Smooth muscle cell (in vitro differentiated cells): Measurements from ENCODE around the gene ELL2. TPM values are rescaled to one million over a fixed set of nuclear protein-coding genes. Genes with fewer than 3 reads are reported as not detected.
"Not testable (repeated sequence)": the region's sequence is repeated elsewhere in the genome, so short reads cannot be mapped to it uniquely, and the experiment has no call there.

ENCODE experiments used
- DNase-seq: peaks from one replicate; lab custom pipeline; 2025; ENCODE audit not compliant: unreplicated experiment; lab: John Stamatoyannopoulos, UW
- H2AFZ ChIP-seq: fragments of 200-600 bp; sonication (generic); 2 replicates; pipeline ENCODE4 v1.6.0; 2016; ENCODE audit warnings: antibody characterized with exemption, low read depth, mild to moderate bottlenecking
- H3F3A ChIP-seq: fragments of 200-600 bp; sonication (generic); 2 replicates; pipeline ENCODE4 v1.6.0; 2017; ENCODE audit warnings: antibody characterized with exemption, low read depth
- H3K27ac ChIP-seq: fragments of 200-600 bp; sonication (generic); 2 replicates; pipeline ENCODE4 v1.5.1; 2016; ENCODE audit warnings: low read depth, mild to moderate bottlenecking
- H3K27me3 ChIP-seq: fragments of 200-600 bp; sonication (generic); 2 replicates; pipeline ENCODE4 v1.6.1; 2016; ENCODE audit warnings: low read depth, mild to moderate bottlenecking
- H3K36me3 ChIP-seq: fragments of 200-600 bp; sonication (generic); 2 replicates; pipeline ENCODE4 v1.5.1; 2016; ENCODE audit warnings: low read depth
- H3K4me1 ChIP-seq: fragments of 200-600 bp; sonication (generic); 2 replicates; pipeline ENCODE4 v1.5.1; 2016; ENCODE audit warnings: low read depth
- H3K4me2 ChIP-seq: fragments of 200-600 bp; sonication (generic); 2 replicates; pipeline ENCODE4 v1.6.0; 2016; ENCODE audit warnings: mild to moderate bottlenecking
- H3K4me3 ChIP-seq: fragments of 200-600 bp; sonication (generic); 2 replicates; pipeline ENCODE4 v1.5.1; 2016; ENCODE audit warnings: mild to moderate bottlenecking
- H3K79me2 ChIP-seq: fragments of 200-600 bp; sonication (generic); 2 replicates; pipeline ENCODE4 v1.6.0; 2016; ENCODE audit warnings: low read depth, mild to moderate bottlenecking
- H3K9ac ChIP-seq: fragments of 200-600 bp; sonication (generic); 2 replicates; pipeline ENCODE4 v1.6.0; 2016; ENCODE audit warnings: low read depth
- H3K9me3 ChIP-seq: fragments of 200-600 bp; sonication (generic); replicated peaks from 2 replicates; pipeline ENCODE4 v1.5.1; 2016; ENCODE audit warnings: low read depth
- H4K20me1 ChIP-seq: fragments of 200-600 bp; sonication (generic); 2 replicates; pipeline ENCODE4 v1.6.0; 2016; ENCODE audit warnings: low read depth
- WGBS: methylation state at CpG from one replicate; pipeline ENCODE4 v1.1.7; 2016; ENCODE audit warnings: low lambda C conversion rate; 5-methylcytosine and 5-hydroxymethylcytosine counted together
- polyA plus RNA-seq: library from polyadenylated mRNA; unstranded; fragments of >200 nt; fragmentation: Nextera tagmentation; extraction: Ambion mirVana; gene quantifications from 2 replicates; pipeline ENCODE4 v1.2.1, GENCODE V29; 2016
- total RNA-seq: library from RNA; depleted of rRNA; stranded (reverse); fragments of >200 nt; gene quantifications from 2 replicates; pipeline ENCODE4 v1.2.3, GENCODE V29; 2014
- TF ChIP-seq, protein P1 (sequence below): fragments of 200-600 bp; sonication (generic); IDR thresholded peaks from 2 replicates; pipeline ENCODE4 v1.5.1; 2017; ENCODE audit warnings: borderline replicate concordance, mild to moderate bottlenecking, antibody characterized with exemption; ENCODE audit not compliant: insufficient read depth, poor library complexity, severe bottlenecking

Gene ELL2
- total and polyA plus RNA-seq, 2 experiments from 2014 or later: 14.4 to 49.9 TPM

DNA sequence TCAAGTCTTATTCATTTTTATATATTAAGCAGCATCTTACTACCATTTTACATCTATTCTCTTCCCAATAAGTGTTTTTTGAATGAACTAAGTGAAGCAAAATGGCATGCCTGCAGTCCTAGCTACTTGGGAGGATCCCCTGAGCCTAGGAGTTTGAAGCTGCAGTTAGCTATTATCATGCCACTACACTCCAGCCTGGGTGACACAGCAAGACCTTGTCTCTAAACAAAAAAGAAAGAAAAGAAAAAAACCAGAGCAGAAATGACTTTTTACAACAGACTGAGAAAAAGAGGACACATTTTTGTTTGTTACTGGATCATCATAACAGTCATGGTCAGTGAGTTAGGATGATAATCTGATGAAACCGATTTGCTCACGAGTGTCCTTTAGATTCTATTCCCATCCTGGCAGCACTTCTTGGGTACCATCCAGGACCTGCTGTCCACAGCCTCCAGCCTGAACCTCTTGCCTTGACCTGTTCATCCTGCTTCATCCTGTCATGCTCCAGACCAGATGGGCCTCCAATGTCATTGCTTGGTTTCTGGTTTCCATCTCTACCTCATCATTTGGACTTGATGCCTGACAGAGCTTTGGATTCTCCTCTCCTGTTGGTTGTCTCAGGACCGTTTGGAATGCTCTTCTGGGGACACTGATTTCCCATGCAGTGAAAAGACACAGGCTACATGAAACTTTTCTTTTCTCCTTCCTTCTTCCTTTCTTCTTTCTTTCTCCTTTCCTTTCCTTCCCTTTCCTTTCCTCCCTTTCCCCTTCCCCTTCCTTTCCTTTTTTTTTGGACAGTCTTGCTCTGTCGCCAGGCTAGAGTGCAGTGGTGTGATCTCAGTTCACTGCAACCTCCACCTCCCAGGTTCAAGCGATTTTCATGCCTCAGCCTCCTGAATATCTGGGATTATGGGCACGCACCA lies 89.0 kb downstream of the ELL2 start:
- WGBS: 75% methylated on average over 6 of the region's 6 CpGs
- Histone ChIP-seq H3K79me2 (no peaks in the 10 kb centered on the region), H3K9me3 (no peaks in the 10 kb centered on the region), H3K4me1 (no peaks in the 10 kb centered on the region), H4K20me1 (no peaks in the 10 kb centered on the region), H3K4me2 (no peak overlapping the region), H3K9ac (no peak overlapping the region), H3K36me3 (no peaks in the 10 kb centered on the region), H3K27me3 (no peaks in the 10 kb centered on the region), H3F3A (no peaks in the 10 kb centered on the region), H3K4me3 (no peak overlapping the region), H2AFZ (no peak overlapping the region), H3K27ac (no peak overlapping the region)
- DNase-seq: no peak
- TF ChIP-seq, protein P1, sequence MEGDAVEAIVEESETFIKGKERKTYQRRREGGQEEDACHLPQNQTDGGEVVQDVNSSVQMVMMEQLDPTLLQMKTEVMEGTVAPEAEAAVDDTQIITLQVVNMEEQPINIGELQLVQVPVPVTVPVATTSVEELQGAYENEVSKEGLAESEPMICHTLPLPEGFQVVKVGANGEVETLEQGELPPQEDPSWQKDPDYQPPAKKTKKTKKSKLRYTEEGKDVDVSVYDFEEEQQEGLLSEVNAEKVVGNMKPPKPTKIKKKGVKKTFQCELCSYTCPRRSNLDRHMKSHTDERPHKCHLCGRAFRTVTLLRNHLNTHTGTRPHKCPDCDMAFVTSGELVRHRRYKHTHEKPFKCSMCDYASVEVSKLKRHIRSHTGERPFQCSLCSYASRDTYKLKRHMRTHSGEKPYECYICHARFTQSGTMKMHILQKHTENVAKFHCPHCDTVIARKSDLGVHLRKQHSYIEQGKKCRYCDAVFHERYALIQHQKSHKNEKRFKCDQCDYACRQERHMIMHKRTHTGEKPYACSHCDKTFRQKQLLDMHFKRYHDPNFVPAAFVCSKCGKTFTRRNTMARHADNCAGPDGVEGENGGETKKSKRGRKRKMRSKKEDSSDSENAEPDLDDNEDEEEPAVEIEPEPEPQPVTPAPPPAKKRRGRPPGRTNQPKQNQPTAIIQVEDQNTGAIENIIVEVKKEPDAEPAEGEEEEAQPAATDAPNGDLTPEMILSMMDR: no peak

DNA sequence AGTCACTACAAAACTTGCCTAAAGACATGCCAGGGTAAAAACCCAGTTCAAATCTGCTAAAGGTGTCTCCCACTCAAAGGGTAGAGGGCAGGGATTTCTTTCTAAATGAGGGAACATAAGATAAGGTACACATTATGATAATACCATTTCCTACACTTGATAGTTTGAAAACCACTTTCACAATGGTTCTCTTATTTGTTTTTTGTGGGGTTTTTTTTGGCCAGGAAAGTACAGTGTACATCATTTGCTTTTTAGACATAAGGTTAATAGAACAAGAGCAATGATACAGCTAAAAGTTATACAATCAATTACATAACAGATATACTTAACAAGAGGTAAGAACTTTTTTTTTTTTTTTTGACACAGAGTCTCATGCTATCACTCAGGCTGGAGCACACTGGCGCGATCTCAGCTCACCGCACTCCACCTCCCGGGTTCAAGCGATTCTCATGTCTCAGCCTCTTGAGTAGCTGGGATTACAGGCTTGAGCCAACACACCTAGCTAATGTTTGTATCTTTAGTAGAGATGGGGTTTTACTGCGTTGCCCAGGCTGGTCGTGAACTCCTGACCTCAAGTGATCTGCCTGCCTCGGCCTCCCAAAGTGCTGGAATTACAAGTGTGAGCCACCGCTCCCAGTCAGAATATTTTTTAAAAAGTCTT lies 90.4 kb downstream of the ELL2 start:
- Histone ChIP-seq H4K20me1 (no peaks in the 10 kb centered on the region), H3K27ac (peak overlapping the region; percentile 34), H3K4me2 (peak overlapping the region; percentile 0), H3K27me3 (no peaks in the 10 kb centered on the region), H3K9me3 (no peaks in the 10 kb centered on the region), H3K4me3 (no peak overlapping the region), H2AFZ (no peak overlapping the region), H3K36me3 (no peaks in the 10 kb centered on the region), H3K79me2 (no peaks in the 10 kb centered on the region), H3F3A (no peaks in the 10 kb centered on the region), H3K9ac (no peak overlapping the region), H3K4me1 (no peaks in the 10 kb centered on the region)
- 99% methylated on average over 9 of the region's 9 CpGs for WGBS
- DNase-seq: no peak
- TF ChIP-seq, protein P1: no peak

DNA sequence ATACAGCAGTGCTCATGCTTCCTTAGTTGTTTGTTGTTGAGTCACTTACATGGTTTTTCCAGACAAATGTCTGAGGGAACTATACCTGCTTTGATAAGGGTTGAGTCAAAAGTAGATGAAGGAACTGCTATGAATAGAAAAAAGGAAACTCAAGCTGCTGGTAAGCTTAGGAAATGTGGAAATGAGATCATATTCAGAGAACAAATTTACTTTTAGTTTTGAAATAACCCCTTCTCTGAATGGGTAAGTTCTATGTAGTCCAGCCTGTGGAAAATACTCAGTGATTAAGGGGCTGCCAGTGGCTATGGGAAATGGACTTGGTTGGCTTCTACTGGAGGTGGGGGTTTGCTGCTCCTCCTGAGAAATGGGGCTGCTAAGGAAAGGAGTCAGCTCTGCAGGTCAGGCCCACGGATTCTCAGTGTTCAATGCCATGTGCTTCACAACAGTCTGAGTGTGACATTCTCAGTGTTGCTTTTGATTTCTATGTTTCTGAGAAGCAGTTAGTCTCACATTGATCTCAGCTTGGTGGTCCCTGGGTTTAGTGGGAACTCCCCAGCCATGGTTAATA lies 91.5 kb downstream of the ELL2 start:
- Histone ChIP-seq H3K27ac (peak overlapping the region; percentile 34), H3K4me1 (no peaks in the 10 kb centered on the region), H2AFZ (no peak overlapping the region), H3K27me3 (no peaks in the 10 kb centered on the region), H3K4me2 (peak overlapping the region; percentile 0), H3K4me3 (no peak overlapping the region), H3K79me2 (no peaks in the 10 kb centered on the region), H3K9me3 (no peaks in the 10 kb centered on the region), H3F3A (no peaks in the 10 kb centered on the region), H4K20me1 (no peaks in the 10 kb centered on the region), H3K36me3 (no peaks in the 10 kb centered on the region), H3K9ac (peak overlapping the region; percentile 2)
- WGBS: 86% methylated on average over 1 of the region's 1 CpG
- TF ChIP-seq, protein P1: no peak
- DNase-seq: no peak

DNA sequence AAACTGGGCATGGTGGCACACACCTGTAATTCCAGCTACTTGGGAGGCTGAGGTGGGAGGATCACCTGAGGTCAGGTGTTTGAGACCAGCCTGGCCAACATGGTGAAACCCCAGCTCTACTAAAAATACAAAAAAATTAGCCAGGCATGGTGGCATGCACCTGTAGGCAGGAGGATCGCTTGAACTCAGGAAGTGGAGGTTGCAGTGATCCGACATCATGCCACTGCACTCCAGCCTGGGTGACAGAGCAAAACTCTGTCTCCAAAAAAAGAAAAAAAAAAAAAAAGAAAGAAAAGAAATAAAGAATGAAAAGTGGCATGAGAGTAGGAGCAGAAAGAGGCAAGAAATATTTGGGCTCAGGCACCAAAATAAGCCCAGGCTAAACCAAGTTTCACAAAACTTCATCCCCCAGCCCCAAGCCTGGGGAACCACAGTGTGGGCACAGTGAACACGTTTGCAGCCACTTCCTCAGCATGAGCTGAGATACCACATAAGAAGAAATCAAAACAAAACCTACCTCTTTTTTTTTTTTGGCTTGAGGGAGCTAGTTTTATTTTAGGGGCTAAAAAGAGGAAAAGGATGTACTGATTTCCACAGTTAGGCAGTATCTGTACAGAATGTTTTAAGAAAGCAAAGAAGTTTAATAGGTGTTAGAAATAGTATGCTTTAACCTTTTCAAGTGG lies 92.3 kb downstream of the ELL2 start:
- not testable (repeated sequence) for H3K36me3 ChIP-seq, H3K4me3 ChIP-seq, H4K20me1 ChIP-seq, H3K9me3 ChIP-seq, H2AFZ ChIP-seq, H3K79me2 ChIP-seq, H3K9ac ChIP-seq, H3F3A ChIP-seq, H3K4me2 ChIP-seq, H3K4me1 ChIP-seq, DNase-seq, H3K27me3 ChIP-seq
- WGBS: 78% methylated on average over 3 of the region's 3 CpGs
- peak overlapping the region; percentile 13 for H3K27ac ChIP-seq
